ENCODE measurements around the gene MIOX. TPM values are rescaled to one million over a fixed set of nuclear protein-coding genes. Genes with fewer than 3 reads are reported as not detected.

MIOX gene
- total and polyA plus RNA-seq, 2 of the 13 experiments (the other 11 are each of a cell fraction or from before 2014, with no cell fraction given), result 1.5 to 2.9 TPM

DNA sequence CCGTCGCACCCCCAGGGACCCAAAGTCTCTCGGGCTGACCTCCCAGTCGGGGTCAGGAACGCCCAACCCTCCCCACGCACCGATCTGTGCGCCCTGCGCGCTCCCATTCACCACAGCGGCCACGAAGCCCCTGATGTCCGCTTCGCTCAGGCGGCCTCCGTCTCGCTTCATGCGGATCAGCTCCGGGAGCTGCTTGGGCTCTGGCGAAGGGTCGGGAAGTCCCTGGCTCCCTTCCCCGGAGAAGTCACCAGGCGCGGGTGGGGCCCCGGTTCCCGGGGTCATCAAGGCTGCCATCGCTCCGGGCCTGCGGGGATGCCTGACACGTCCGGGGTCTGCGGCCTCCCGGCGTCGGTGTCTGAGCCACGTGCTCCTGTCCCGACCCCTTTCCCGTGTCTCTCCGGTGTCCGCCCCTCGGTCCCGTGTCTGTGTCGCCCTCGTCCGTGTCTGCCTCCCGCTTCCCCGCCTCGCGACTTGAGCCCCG, 42.8 kb downstream of the MIOX start (continued):
- TF ChIP-seq, protein P1, sequence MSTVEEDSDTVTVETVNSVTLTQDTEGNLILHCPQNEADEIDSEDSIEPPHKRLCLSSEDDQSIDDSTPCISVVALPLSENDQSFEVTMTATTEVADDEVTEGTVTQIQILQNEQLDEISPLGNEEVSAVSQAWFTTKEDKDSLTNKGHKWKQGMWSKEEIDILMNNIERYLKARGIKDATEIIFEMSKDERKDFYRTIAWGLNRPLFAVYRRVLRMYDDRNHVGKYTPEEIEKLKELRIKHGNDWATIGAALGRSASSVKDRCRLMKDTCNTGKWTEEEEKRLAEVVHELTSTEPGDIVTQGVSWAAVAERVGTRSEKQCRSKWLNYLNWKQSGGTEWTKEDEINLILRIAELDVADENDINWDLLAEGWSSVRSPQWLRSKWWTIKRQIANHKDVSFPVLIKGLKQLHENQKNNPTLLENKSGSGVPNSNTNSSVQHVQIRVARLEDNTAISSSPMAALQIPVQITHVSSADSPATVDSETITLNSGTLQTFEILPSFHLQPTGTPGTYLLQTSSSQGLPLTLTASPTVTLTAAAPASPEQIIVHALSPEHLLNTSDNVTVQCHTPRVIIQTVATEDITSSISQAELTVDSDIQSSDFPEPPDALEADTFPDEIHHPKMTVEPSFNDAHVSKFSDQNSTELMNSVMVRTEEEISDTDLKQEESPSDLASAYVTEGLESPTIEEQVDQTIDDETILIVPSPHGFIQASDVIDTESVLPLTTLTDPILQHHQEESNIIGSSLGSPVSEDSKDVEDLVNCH (CRISPR knock-in tag; IDR thresholded peaks at IDR 0.05), result no peak
- TF ChIP-seq, protein P2, sequence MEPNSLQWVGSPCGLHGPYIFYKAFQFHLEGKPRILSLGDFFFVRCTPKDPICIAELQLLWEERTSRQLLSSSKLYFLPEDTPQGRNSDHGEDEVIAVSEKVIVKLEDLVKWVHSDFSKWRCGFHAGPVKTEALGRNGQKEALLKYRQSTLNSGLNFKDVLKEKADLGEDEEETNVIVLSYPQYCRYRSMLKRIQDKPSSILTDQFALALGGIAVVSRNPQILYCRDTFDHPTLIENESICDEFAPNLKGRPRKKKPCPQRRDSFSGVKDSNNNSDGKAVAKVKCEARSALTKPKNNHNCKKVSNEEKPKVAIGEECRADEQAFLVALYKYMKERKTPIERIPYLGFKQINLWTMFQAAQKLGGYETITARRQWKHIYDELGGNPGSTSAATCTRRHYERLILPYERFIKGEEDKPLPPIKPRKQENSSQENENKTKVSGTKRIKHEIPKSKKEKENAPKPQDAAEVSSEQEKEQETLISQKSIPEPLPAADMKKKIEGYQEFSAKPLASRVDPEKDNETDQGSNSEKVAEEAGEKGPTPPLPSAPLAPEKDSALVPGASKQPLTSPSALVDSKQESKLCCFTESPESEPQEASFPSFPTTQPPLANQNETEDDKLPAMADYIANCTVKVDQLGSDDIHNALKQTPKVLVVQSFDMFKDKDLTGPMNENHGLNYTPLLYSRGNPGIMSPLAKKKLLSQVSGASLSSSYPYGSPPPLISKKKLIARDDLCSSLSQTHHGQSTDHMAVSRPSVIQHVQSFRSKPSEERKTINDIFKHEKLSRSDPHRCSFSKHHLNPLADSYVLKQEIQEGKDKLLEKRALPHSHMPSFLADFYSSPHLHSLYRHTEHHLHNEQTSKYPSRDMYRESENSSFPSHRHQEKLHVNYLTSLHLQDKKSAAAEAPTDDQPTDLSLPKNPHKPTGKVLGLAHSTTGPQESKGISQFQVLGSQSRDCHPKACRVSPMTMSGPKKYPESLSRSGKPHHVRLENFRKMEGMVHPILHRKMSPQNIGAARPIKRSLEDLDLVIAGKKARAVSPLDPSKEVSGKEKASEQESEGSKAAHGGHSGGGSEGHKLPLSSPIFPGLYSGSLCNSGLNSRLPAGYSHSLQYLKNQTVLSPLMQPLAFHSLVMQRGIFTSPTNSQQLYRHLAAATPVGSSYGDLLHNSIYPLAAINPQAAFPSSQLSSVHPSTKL (CRISPR knock-in tag; IDR thresholded peaks at IDR 0.05), result no peak
- TF ChIP-seq ZNF75D (CRISPR knock-in tag; IDR thresholded peaks at IDR 0.05; ENCODE audit: borderline replicate concordance), result no peak
- TF ChIP-seq ZNF790 (CRISPR knock-in tag; IDR thresholded peaks at IDR 0.05; ENCODE audit: borderline replicate concordance), result no peak
- no peak for TF ChIP-seq WIZ (CRISPR knock-in tag; IDR thresholded peaks at IDR 0.05)
- TF ChIP-seq, protein P3, sequence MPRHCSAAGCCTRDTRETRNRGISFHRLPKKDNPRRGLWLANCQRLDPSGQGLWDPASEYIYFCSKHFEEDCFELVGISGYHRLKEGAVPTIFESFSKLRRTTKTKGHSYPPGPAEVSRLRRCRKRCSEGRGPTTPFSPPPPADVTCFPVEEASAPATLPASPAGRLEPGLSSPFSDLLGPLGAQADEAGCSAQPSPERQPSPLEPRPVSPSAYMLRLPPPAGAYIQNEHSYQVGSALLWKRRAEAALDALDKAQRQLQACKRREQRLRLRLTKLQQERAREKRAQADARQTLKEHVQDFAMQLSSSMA (CRISPR knock-in tag; IDR thresholded peaks at IDR 0.05), result peak; percentile 14; the same call in 1 of the 2 replicates
- TF ChIP-seq NFKB2 (CRISPR knock-in tag; IDR thresholded peaks at IDR 0.05; ENCODE audit: borderline replicate concordance), result 0 out of 2 replicates have a peak, but pooled peaks have one; percentile 12
- TF ChIP-seq TOPORS (CRISPR knock-in tag; IDR thresholded peaks at IDR 0.05), result no peak
- peak; percentile 57; the same call in 1 of the 2 replicates for TF ChIP-seq BORCS8-MEF2B (CRISPR knock-in tag; IDR thresholded peaks at IDR 0.05)
- TF ChIP-seq, protein P4, sequence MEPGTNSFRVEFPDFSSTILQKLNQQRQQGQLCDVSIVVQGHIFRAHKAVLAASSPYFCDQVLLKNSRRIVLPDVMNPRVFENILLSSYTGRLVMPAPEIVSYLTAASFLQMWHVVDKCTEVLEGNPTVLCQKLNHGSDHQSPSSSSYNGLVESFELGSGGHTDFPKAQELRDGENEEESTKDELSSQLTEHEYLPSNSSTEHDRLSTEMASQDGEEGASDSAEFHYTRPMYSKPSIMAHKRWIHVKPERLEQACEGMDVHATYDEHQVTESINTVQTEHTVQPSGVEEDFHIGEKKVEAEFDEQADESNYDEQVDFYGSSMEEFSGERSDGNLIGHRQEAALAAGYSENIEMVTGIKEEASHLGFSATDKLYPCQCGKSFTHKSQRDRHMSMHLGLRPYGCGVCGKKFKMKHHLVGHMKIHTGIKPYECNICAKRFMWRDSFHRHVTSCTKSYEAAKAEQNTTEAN (CRISPR knock-in tag; conservative IDR thresholded peaks at IDR 0.05), result no peak
- 0 out of 2 replicates have a peak, but pooled peaks have one; percentile 44 for TF ChIP-seq YEATS4 (CRISPR knock-in tag; IDR thresholded peaks at IDR 0.05; ENCODE audit: borderline replicate concordance)
- TF ChIP-seq, protein P5, sequence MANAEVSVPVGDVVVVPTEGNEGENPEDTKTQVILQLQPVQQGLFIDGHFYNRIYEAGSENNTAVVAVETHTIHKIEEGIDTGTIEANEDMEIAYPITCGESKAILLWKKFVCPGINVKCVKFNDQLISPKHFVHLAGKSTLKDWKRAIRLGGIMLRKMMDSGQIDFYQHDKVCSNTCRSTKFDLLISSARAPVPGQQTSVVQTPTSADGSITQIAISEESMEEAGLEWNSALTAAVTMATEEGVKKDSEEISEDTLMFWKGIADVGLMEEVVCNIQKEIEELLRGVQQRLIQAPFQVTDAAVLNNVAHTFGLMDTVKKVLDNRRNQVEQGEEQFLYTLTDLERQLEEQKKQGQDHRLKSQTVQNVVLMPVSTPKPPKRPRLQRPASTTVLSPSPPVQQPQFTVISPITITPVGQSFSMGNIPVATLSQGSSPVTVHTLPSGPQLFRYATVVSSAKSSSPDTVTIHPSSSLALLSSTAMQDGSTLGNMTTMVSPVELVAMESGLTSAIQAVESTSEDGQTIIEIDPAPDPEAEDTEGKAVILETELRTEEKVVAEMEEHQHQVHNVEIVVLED (CRISPR knock-in tag; IDR thresholded peaks at IDR 0.05; ENCODE audit: borderline replicate concordance), result no peak
- no peak for TF ChIP-seq ZNF138 (CRISPR knock-in tag; IDR thresholded peaks at IDR 0.05; ENCODE audit: low read depth)
- no peak for TF ChIP-seq GZF1 (CRISPR knock-in tag; IDR thresholded peaks at IDR 0.05)
- 0 out of 2 replicates have a peak, but pooled peaks have one; percentile 5 for TF ChIP-seq SNRNP70 (IDR thresholded peaks at IDR 0.05; ENCODE audit: low read depth, low read length)
- no peak for TF ChIP-seq CHD4 (IDR thresholded peaks at IDR 0.05; ENCODE audit: borderline replicate concordance, low read length)
- TF ChIP-seq, protein P6, sequence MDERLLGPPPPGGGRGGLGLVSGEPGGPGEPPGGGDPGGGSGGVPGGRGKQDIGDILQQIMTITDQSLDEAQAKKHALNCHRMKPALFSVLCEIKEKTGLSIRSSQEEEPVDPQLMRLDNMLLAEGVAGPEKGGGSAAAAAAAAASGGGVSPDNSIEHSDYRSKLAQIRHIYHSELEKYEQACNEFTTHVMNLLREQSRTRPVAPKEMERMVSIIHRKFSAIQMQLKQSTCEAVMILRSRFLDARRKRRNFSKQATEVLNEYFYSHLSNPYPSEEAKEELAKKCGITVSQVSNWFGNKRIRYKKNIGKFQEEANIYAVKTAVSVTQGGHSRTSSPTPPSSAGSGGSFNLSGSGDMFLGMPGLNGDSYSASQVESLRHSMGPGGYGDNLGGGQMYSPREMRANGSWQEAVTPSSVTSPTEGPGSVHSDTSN (CRISPR knock-in tag; IDR thresholded peaks at IDR 0.05), result no peak
- peak; percentile 2; the same call in 1 of the 2 replicates for TF ChIP-seq ZNF724P (CRISPR knock-in tag; IDR thresholded peaks at IDR 0.05; ENCODE audit: borderline replicate concordance)
